Endothelial cell (in vitro differentiated cells): ENCODE measurements around the gene FMN2. TPM values are rescaled to one million over a fixed set of nuclear protein-coding genes. Genes with fewer than 3 reads are reported as not detected.

Source experiments
- DNase-seq: peaks from one replicate; pipeline ENCODE4 v3.0.0; 2021; ENCODE audit warnings: low spot score
- H3K27ac Mint-ChIP-seq: one replicate; pipeline ENCODE4 v1.8.0; 2021; ENCODE audit warnings: mixed read lengths, inconsistent platforms; ENCODE audit not compliant: unreplicated experiment
- H3K27me3 Mint-ChIP-seq: one replicate; pipeline ENCODE4 v1.8.0; 2021; ENCODE audit warnings: mild to moderate bottlenecking, moderate library complexity, mixed read lengths, inconsistent platforms; ENCODE audit not compliant: unreplicated experiment
- H3K36me3 Mint-ChIP-seq: one replicate; pipeline ENCODE4 v1.8.0; 2021; ENCODE audit warnings: mild to moderate bottlenecking, low read depth, mixed read lengths, inconsistent platforms; ENCODE audit not compliant: unreplicated experiment
- H3K4me1 Mint-ChIP-seq: one replicate; pipeline ENCODE4 v1.8.0; 2021; ENCODE audit warnings: mild to moderate bottlenecking, mixed read lengths, inconsistent platforms; ENCODE audit not compliant: unreplicated experiment
- H3K4me3 Mint-ChIP-seq: one replicate; pipeline ENCODE4 v1.8.0; 2021; ENCODE audit warnings: mild to moderate bottlenecking, mixed read lengths, inconsistent platforms; ENCODE audit not compliant: unreplicated experiment
- H3K9me3 Mint-ChIP-seq: one replicate; pipeline ENCODE4 v1.8.0; 2021; ENCODE audit warnings: mixed read lengths, inconsistent platforms; ENCODE audit not compliant: unreplicated experiment
- CTCF ChIP-seq: fragments of 200-600 bp; sonication (generic); IDR thresholded peaks from one replicate; pipeline ENCODE4 v1.5.0; 2021; ENCODE audit warnings: antibody characterized with exemption; ENCODE audit not compliant: unreplicated experiment
- total RNA-seq: library from RNA; stranded (reverse); fragmentation: NEBNext Ultra II Directional; extraction: Animal tissue kit (Norgen Biotek cat#: 25700); gene quantifications from one replicate; pipeline ENCODE4 v1.2.1, GENCODE V29; 2021; ENCODE audit not compliant: unreplicated experiment

FMN2 gene
- total RNA-seq, 1 donor from 2014 or later: 2.6 TPM

DNA sequence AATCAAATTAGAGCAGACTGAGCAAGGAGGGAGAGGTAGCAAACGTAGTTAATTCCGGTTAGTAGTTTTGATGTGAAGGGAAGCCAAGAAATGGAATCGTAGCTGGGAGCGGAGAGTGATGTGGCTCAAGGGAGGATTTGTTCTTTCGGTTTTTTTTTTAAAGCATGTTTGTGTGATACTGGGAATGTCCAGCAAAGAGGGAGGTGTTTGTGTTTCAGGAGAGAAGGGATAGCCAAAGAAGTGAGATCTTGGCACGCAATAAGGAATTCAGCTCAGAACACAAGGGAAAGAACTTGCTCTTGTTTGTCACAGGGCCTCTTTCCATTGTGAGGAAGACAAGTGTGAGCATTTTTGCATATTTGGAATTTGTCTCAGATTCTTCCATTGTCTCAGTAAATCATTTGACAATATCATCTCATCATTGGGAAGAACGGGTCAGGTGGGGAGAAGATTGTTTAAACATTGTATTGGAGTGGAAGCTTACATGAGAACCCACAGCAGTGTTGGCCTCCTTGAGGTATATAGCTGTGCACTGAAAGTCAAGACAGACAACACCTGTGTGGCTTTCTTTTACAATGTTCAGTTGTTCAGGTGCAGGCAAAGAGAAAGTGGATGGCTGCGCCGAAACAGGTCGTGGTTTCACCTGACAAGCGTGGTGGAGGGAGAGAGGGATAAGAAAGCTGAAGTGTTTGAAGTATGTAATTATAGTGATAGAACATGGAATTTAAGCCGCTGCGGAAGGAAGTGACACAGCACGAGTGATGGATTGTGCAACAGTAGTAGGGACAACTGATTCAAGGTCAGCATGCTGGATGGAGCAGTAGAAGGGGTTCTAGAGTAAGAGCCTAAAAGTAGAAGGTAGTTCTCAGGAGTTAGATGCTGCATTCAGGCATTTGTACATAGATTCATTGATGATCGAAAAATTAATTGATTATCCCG, 25.4 kb downstream of the FMN2 start:
- no peak for TF ChIP-seq CTCF
- Mint-ChIP-seq H3K27ac (no peak overlapping the region), H3K36me3 (no peaks in the 10 kb centered on the region), H3K4me1 (no peaks in the 10 kb centered on the region), H3K9me3 (no peaks in the 10 kb centered on the region), H3K4me3 (no peak overlapping the region), H3K27me3 (no peaks in the 10 kb centered on the region)
- no peak for DNase-seq

DNA sequence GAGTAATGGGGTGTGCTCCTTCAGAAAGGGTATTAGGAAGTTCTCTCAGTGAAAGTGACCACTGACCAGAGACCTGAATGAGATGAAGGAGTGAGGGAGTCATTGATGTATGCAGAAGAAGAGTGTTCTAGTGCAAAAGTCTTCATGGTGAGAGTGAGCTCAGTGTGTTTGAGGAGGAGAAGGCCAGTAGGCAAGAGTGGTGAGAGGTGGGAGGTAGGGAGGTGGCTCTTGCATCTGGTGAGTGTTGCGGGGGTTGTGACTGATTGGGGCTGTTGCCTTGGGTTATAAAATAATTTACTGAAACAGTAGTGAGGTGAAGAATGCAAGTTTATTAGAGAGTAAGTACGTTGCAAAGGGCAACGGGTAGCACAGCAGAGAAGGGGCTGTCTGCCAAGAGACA, 26.2 kb downstream of the FMN2 start:
- no peaks in the 10 kb centered on the region for H3K27me3 Mint-ChIP-seq
- H3K27ac Mint-ChIP-seq: no peak overlapping the region
- H3K36me3 Mint-ChIP-seq: no peaks in the 10 kb centered on the region
- no peak for DNase-seq
- no peak overlapping the region for H3K4me3 Mint-ChIP-seq
- H3K4me1 Mint-ChIP-seq: no peaks in the 10 kb centered on the region
- H3K9me3 Mint-ChIP-seq: no peaks in the 10 kb centered on the region
- TF ChIP-seq CTCF: no peak

DNA sequence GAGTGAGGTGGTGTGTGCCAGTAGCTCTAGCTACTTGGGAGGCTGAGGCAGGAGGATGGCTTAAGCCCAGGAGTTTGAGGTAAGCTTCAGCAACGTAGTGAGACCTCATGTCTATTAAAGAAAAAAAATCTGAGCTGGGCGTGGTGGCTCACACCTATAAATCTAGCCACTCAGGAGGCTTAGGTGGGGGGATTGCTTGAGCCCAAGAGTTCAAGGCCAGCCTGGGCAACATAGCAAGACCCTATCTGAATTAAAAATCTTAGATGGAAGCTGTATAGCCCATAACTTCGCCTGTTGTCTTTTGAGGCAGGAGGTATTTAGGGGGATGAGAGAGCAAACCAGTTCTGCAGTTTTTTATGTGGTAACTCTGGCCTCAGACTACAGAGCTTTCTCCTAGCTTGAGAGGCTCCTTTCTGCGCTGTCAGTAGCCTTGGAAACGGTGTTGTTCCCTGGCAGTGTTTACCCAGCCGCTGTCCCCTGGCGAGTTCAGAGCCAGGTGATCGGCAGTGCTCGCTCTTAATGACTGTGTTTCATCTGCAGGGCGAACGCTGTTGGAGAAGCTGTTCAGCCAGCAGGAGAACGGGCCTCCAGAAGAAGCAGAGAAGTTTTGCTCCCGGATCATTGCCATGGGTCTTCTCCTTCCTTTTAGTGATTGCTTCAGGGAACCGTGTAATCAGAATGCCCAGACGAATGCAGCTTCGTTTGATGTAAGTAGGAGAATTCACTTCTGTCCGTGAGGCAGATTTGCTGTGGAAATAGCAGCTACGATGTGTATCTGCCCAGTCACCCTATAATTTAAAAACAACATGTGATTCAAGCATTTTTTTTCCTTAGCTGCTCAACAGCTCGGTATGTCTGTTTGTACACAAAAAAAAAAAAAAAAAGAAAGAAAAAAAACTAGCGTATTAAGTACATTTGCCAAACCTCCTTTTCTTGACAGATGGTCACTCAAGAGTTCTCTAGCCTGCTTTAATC, 31.2 kb downstream of the FMN2 start:
- Mint-ChIP-seq H3K4me3 (no peak overlapping the region), H3K9me3 (no peaks in the 10 kb centered on the region), H3K36me3 (no peaks in the 10 kb centered on the region), H3K27ac (no peak overlapping the region), H3K27me3 (no peaks in the 10 kb centered on the region), H3K4me1 (no peaks in the 10 kb centered on the region)
- TF ChIP-seq CTCF: no peak
- DNase-seq: no peak

GRCh38 chr1:240126821-240127220, 35.1 kb downstream of the FMN2 start:
- Mint-ChIP-seq H3K27me3 (no peaks in the 10 kb centered on the region), H3K9me3 (no peaks in the 10 kb centered on the region), H3K4me3 (no peak overlapping the region), H3K4me1 (no peaks in the 10 kb centered on the region), H3K27ac (no peak overlapping the region), H3K36me3 (no peaks in the 10 kb centered on the region)
- no peak for TF ChIP-seq CTCF
- no peak for DNase-seq
